ENCODE results near the gene NIPBL. TPM values are rescaled to one million over a fixed set of nuclear protein-coding genes. Genes with fewer than 3 reads are reported as not detected.

The NIPBL gene
- total RNA-seq, 2 experiments from 2014 or later, result 108 to 120 TPM

GRCh38 chr5:36854402-36855140, 22.0 kb upstream of the NIPBL start:
- intact Hi-C loops (cut with DNase I, micrococcal nuclease), result no loop called here
- no peaks in the 10 kb centered on the region for H3K36me3 Mint-ChIP-seq (ENCODE audit: low read depth)
- CTCF ChIA-PET, result no interaction called here
- H3K4me3 Mint-ChIP-seq, result no peak overlapping the region
- Histone ChIP-seq H3K4me1 (ENCODE audit: insufficient read depth, low read length) (no peaks in the 10 kb centered on the region), H3K4me3 (ENCODE audit: low read length) (no peak overlapping the region), H3K27ac (ENCODE audit: low read depth in 1 of 2, low read length in 2 of 2) (no peak overlapping the region), H3K36me3 (ENCODE audit: insufficient read depth, low read length) (no peaks in the 10 kb centered on the region), H3K9me3 (ENCODE audit: control insufficient read depth in 1 of 2, insufficient read depth in 1 of 2, low read length in 2 of 2) (peaks cover 0 to 5% of the 10 kb centered on the region in 2 experiments), H3K27me3 (ENCODE audit: control insufficient read depth in 1 of 2, insufficient read depth in 2 of 2, low read length in 2 of 2) (peaks cover 0 to 4% of the 10 kb centered on the region in 2 experiments)
- H3K9me3 Mint-ChIP-seq, result no peaks in the 10 kb centered on the region
- peaks cover 14% of the 10 kb centered on the region for H3K27me3 Mint-ChIP-seq
- POLR2A ChIA-PET, result no interaction called here
- TF ChIP-seq CTCF (IDR thresholded peaks at IDR 0.05), result no peak
- no peak for ATAC-seq (ENCODE audit: poor library complexity)
- no peak for DNase-seq
- H3K27ac Mint-ChIP-seq, result no peak overlapping the region
- no peaks in the 10 kb centered on the region for H3K4me1 Mint-ChIP-seq (ENCODE audit: low read depth)

GRCh38 chr5:36855141-36855495, 21.5 kb upstream of the NIPBL start:
- Mint-ChIP-seq H3K4me1 (ENCODE audit: low read depth) (no peaks in the 10 kb centered on the region), H3K36me3 (ENCODE audit: low read depth) (no peaks in the 10 kb centered on the region), H3K4me3 (no peak overlapping the region), H3K27me3 (peaks cover 11% of the 10 kb centered on the region), H3K9me3 (no peaks in the 10 kb centered on the region), H3K27ac (no peak overlapping the region)
- H3K9me3 ChIP-seq (ENCODE audit: control insufficient read depth in 1 of 2, insufficient read depth in 1 of 2, low read length in 2 of 2), result peaks cover 0 to 5% of the 10 kb centered on the region in 2 experiments
- no peak for DNase-seq
- intact Hi-C loops (cut with DNase I, micrococcal nuclease), result no loop called here
- no peak for TF ChIP-seq CTCF (IDR thresholded peaks at IDR 0.05)
- H3K27me3 ChIP-seq (ENCODE audit: control insufficient read depth in 1 of 2, insufficient read depth in 2 of 2, low read length in 2 of 2), result peaks cover 2 to 4% of the 10 kb centered on the region in 2 experiments
- no peaks in the 10 kb centered on the region for H3K4me1 ChIP-seq (ENCODE audit: insufficient read depth, low read length)
- H3K4me3 ChIP-seq (ENCODE audit: low read length), result no peak overlapping the region
- CTCF ChIA-PET, result no interaction called here
- POLR2A ChIA-PET, result no interaction called here
- H3K36me3 ChIP-seq (ENCODE audit: insufficient read depth, low read length), result no peaks in the 10 kb centered on the region
- H3K27ac ChIP-seq (ENCODE audit: low read depth in 1 of 2, low read length in 2 of 2), result no peak overlapping the region
- no peak for ATAC-seq (ENCODE audit: poor library complexity)

GRCh38 chr5:36861871-36862270, 14.7 kb upstream of the NIPBL start:
- Histone ChIP-seq H3K9me3 (ENCODE audit: control insufficient read depth in 1 of 2, insufficient read depth in 1 of 2, low read length in 2 of 2) (no peaks in the 10 kb centered on the region), H3K27me3 (ENCODE audit: control insufficient read depth in 1 of 2, insufficient read depth in 2 of 2, low read length in 2 of 2) (peaks cover 0 to 4% of the 10 kb centered on the region in 2 experiments), H3K27ac (ENCODE audit: low read depth in 1 of 2, low read length in 2 of 2) (no peak overlapping the region), H3K36me3 (ENCODE audit: insufficient read depth, low read length) (no peaks in the 10 kb centered on the region), H3K4me3 (ENCODE audit: low read length) (no peak overlapping the region), H3K4me1 (ENCODE audit: insufficient read depth, low read length) (no peaks in the 10 kb centered on the region)
- H3K9me3 Mint-ChIP-seq, result no peaks in the 10 kb centered on the region
- TF ChIP-seq CTCF (IDR thresholded peaks at IDR 0.05), result no peak
- intact Hi-C loops (cut with DNase I, micrococcal nuclease), result no loop called here
- POLR2A ChIA-PET, result no interaction called here
- no peak overlapping the region for H3K4me3 Mint-ChIP-seq
- ATAC-seq (ENCODE audit: poor library complexity) (no peak), DNase-seq (no peak)
- H3K27ac Mint-ChIP-seq, result no peak overlapping the region
- CTCF ChIA-PET, result no interaction called here
- H3K4me1 Mint-ChIP-seq (ENCODE audit: low read depth), result peaks cover 4% of the 10 kb centered on the region
- H3K27me3 Mint-ChIP-seq, result peaks cover 9% of the 10 kb centered on the region
- peaks cover 5% of the 10 kb centered on the region for H3K36me3 Mint-ChIP-seq (ENCODE audit: low read depth)
